ENCODE measurements around the gene THOC7. TPM values are rescaled to one million over a fixed set of nuclear protein-coding genes. Genes with fewer than 3 reads are reported as not detected.

THOC7 gene
- total and polyA plus RNA-seq, 9 donors: 48.6 to 64.1 (median 56.7) TPM

DNA sequence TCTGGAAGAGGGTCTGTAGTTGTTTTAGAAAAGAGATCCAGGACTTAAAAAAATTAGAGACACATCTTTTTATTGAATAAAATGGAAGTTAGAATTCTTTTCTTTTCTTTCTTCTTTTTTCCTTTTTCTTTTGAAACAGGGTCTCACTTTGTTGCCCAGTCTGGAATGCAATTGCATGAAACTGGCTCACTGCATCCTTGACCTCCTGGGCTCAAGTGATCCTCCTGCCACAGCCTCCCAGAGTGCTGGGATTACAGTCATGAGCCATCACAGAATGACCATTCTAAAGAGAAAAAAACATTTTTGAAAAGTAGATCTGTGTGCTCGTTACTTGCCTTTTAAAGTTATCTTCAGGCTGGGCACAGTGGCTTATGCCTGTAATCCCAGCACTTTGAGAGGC lies 3.6 kb upstream of the THOC7 start:
- peaks cover 8% of the 10 kb centered on the region for H3K4me1 ChIP-seq (ENCODE audit: control insufficient read depth, insufficient read depth, low read length)
- no peaks in the 10 kb centered on the region for H3K27me3 ChIP-seq (ENCODE audit: control insufficient read depth, insufficient read depth, low read length)
- H3K4me3 ChIP-seq (ENCODE audit: low read length): no peak overlapping the region
- 100% methylated on average over 1 of the region's 1 CpG for WGBS (ENCODE audit: insufficient coverage)
- H3K9me3 ChIP-seq (replicated peaks; ENCODE audit: control insufficient read depth, low read depth, low read length): no peaks in the 10 kb centered on the region
- H3K36me3 ChIP-seq (ENCODE audit: control insufficient read depth, insufficient read depth, low read length): peaks cover 3% of the 10 kb centered on the region
- DNase-seq: no peak
- no peak overlapping the region for H3K27ac ChIP-seq (ENCODE audit: low read length)

DNA sequence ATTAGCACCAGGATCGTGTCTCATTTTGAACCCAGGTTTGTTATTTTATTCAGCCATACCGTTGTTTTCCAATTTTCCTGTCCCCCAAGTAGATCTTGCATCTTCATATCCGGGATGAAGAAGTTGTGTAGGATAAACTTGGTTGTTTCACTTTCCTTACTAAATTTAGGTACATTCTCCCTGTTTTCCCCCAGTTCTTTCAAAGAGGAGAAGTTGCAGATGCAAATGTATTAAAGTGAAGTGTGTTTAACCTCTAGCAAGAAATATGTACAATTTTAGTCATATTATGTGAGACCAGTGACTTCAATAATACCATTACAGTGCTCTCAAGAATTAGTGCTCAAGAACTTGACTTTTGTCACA lies 1.3 kb upstream of the THOC7 start:
- peak overlapping the region; percentile 67 for H3K4me3 ChIP-seq (ENCODE audit: low read length)
- WGBS (ENCODE audit: insufficient coverage): no CpG with 5 or more reads among the region's 3 CpGs
- H3K4me1 ChIP-seq (ENCODE audit: control insufficient read depth, insufficient read depth, low read length): peaks cover 10% of the 10 kb centered on the region
- H3K27me3 ChIP-seq (ENCODE audit: control insufficient read depth, insufficient read depth, low read length): no peaks in the 10 kb centered on the region
- DNase-seq: no peak
- H3K27ac ChIP-seq (ENCODE audit: low read length): peak overlapping the region; percentile 71
- peaks cover 3% of the 10 kb centered on the region for H3K36me3 ChIP-seq (ENCODE audit: control insufficient read depth, insufficient read depth, low read length)
- H3K9me3 ChIP-seq (replicated peaks; ENCODE audit: control insufficient read depth, low read depth, low read length): no peaks in the 10 kb centered on the region

DNA sequence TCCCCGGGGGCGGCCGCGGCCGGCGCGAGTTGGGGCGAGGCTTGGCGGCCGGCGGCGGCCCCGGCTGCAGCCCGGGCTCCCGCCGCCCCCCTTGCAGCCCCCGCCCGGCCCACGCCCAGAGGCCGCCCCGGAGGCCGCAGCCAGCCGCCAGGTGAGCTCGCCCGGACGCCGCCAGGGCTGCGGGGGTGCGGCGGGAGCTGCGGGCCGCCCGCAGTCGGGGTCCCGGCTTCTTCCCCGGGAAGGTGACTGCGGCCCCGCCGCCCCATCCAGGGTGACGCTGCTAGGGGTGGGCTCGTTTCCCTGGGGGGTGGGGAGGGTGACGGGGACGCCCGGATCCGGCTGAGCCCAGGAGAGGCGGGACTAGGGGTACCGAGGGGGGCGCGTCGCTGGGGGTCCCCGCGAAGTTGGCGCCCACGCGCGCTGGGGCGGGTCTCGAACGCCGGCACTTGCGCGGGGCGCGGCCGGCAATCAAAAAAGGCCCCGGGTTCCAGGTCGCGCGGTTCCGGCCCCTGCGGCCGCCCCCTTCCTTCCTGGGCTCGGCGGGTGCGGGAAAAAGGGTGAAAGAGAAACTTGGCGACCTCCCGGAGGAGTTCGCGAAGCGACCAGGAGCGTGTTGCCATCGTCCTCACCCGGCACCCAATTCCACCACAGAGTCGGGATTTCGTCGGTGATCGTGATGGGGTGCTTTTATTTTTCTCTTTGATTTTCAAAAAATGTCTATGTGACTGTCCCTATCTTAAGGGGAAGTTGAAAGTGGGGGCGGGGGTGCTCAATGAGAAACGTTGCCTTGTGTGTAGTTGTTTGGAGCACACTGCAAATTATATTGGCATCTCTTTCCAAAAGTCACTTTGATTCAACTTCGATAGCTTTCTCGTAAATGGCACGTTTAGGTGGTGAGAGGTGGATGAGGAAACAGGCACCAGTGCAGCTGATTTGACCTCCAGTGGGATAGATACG lies 681 bp upstream of the THOC7 start:
- H3K36me3 ChIP-seq (ENCODE audit: control insufficient read depth, insufficient read depth, low read length): peaks cover 3% of the 10 kb centered on the region
- no peaks in the 10 kb centered on the region for H3K27me3 ChIP-seq (ENCODE audit: control insufficient read depth, insufficient read depth, low read length)
- peak overlapping the region; percentile 71 for H3K27ac ChIP-seq (ENCODE audit: low read length)
- peak; percentile 53 for DNase-seq
- H3K4me3 ChIP-seq (ENCODE audit: low read length): peak overlapping the region; percentile 67
- H3K4me1 ChIP-seq (ENCODE audit: control insufficient read depth, insufficient read depth, low read length): peaks cover 10% of the 10 kb centered on the region
- no peaks in the 10 kb centered on the region for H3K9me3 ChIP-seq (replicated peaks; ENCODE audit: control insufficient read depth, low read depth, low read length)
- whole genome bisulfite sequencing (ENCODE audit: insufficient coverage): under 1% methylated on average over 69 of the region's 93 CpGs

DNA sequence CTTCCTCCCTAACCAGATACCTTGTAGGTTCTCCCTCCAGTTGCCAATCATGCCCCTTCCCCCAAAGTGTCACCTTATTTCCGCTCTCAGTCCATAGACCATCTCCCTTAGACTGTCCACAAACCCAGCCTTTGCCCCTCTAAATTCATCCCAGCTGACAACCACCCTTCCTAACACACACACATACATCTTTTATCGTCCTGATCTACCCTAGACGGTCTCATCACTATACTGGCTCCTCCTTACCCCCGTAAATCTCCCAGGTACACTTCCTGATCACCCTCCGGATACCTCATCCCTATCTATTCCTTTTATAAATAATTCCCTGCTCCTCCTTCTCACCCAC lies 828 bp downstream of the THOC7 start:
- Histone ChIP-seq H3K27ac (ENCODE audit: low read length) (peak overlapping the region; percentile 87), H3K4me1 (ENCODE audit: control insufficient read depth, insufficient read depth, low read length) (peaks cover 10% of the 10 kb centered on the region), H3K36me3 (ENCODE audit: control insufficient read depth, insufficient read depth, low read length) (peaks cover 3% of the 10 kb centered on the region), H3K9me3 (replicated peaks; ENCODE audit: control insufficient read depth, low read depth, low read length) (no peaks in the 10 kb centered on the region), H3K4me3 (ENCODE audit: low read length) (peak overlapping the region; percentile 88), H3K27me3 (ENCODE audit: control insufficient read depth, insufficient read depth, low read length) (no peaks in the 10 kb centered on the region)
- peak; percentile 7 for DNase-seq
- 25% methylated on average over 5 of the region's 5 CpGs for WGBS (ENCODE audit: insufficient coverage)

DNA sequence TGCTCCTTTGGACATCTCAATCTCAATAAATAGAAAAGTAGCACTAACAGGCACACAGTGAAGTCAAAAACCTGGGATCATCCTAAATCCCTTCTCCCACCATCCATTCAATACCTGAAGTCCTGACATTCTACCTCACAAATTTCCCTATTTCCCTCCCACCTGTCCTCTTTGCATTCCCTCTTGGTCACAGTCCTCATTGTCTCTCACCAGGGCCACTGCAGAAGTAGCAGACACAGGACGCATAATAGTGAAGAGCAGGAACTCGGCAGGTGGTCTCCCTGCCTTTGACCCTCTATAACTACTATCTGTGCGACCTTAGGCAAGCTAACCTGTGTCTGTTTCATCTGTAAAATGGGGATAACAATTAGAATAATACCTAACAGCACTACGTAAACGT lies 2.3 kb downstream of the THOC7 start:
- DNase-seq: no peak
- Histone ChIP-seq H3K36me3 (ENCODE audit: control insufficient read depth, insufficient read depth, low read length) (peaks cover 2% of the 10 kb centered on the region), H3K4me1 (ENCODE audit: control insufficient read depth, insufficient read depth, low read length) (peaks cover 10% of the 10 kb centered on the region), H3K27ac (ENCODE audit: low read length) (no peak overlapping the region), H3K4me3 (ENCODE audit: low read length) (no peak overlapping the region), H3K9me3 (replicated peaks; ENCODE audit: control insufficient read depth, low read depth, low read length) (no peaks in the 10 kb centered on the region), H3K27me3 (ENCODE audit: control insufficient read depth, insufficient read depth, low read length) (no peaks in the 10 kb centered on the region)
- WGBS (ENCODE audit: insufficient coverage): no CpG with 5 or more reads among the region's 5 CpGs

DNA sequence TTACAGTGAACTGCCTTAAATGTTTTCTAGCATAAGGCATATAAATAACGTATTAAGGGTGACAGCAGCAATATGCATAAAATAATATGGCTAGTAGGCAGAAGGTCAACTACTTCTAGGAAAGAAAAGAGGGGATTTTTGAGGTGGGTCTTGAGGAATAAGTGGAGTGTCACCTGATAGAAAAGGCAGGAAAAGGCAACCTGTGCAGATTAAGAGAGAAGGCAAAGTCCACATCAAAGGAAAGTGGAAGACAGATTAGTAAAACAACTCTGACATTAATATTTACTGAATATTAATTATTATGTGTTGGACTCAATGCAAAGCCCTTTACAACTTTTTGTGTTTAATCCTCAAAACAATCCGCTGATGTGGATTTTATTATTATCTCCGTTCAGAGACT lies 2.8 kb downstream of the THOC7 start:
- 100% methylated on average over 2 of the region's 3 CpGs for WGBS (ENCODE audit: insufficient coverage)
- no peaks in the 10 kb centered on the region for H3K36me3 ChIP-seq (ENCODE audit: control insufficient read depth, insufficient read depth, low read length)
- no peaks in the 10 kb centered on the region for H3K27me3 ChIP-seq (ENCODE audit: control insufficient read depth, insufficient read depth, low read length)
- H3K9me3 ChIP-seq (replicated peaks; ENCODE audit: control insufficient read depth, low read depth, low read length): no peaks in the 10 kb centered on the region
- H3K4me1 ChIP-seq (ENCODE audit: control insufficient read depth, insufficient read depth, low read length): peaks cover 10% of the 10 kb centered on the region
- H3K4me3 ChIP-seq (ENCODE audit: low read length): no peak overlapping the region
- H3K27ac ChIP-seq (ENCODE audit: low read length): no peak overlapping the region
- DNase-seq: no peak

DNA sequence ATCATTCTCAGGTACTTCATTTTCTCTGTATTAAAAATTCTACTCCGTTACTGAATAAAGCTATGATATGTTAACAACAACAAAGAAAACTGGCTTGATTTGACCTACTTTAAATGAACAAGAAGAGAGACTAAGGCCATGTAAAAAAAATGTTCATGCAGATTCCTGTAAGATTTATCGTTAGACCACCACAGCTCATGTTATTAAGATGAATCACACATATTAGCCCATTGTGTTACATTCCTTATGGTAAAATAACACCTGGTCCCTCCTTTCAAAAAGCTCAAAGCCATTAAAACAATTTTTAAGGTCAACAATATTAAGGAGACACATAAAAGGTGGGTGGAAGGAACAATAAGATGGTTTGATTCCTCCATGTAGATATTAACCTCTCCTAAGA lies 6.3 kb downstream of the THOC7 start:
- H3K27ac ChIP-seq (ENCODE audit: low read length): no peak overlapping the region
- H3K4me3 ChIP-seq (ENCODE audit: low read length): no peak overlapping the region
- peaks cover 2% of the 10 kb centered on the region for H3K4me1 ChIP-seq (ENCODE audit: control insufficient read depth, insufficient read depth, low read length)
- no peak for DNase-seq
- H3K36me3 ChIP-seq (ENCODE audit: control insufficient read depth, insufficient read depth, low read length): no peaks in the 10 kb centered on the region
- WGBS (ENCODE audit: insufficient coverage): no CpG with 5 or more reads among the region's 2 CpGs
- no peaks in the 10 kb centered on the region for H3K9me3 ChIP-seq (replicated peaks; ENCODE audit: control insufficient read depth, low read depth, low read length)
- H3K27me3 ChIP-seq (ENCODE audit: control insufficient read depth, insufficient read depth, low read length): no peaks in the 10 kb centered on the region

DNA sequence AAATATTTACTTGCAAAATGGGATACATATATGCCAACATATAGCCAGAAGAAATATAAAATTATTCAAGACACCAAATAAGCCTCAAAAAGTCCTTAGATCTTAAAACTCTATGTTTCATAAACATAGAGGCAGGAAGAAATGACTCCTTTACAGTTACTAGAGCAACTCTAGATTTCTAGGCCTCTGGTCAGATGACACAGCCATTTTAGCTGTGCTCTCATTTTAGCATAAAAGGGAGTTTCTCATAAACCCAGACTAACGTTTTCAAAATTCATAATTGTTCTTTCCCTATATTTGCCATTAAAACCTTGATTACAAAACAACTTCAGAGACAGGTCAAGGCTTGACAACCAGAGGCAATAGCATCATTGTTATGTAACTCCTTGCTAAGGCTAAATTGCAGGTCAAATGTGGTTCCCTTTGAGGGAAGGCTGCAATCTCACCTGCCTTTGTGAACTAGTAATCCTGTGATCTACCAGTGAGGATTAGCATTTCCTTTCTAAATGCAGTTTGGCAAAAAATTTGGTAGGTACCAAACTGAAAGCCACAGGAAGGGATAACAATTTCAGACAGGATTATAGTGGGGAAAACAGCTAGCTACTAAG lies 8.2 kb downstream of the THOC7 start:
- Histone ChIP-seq H3K9me3 (replicated peaks; ENCODE audit: control insufficient read depth, low read depth, low read length) (no peaks in the 10 kb centered on the region), H3K4me3 (ENCODE audit: low read length) (no peak overlapping the region), H3K27ac (ENCODE audit: low read length) (no peak overlapping the region), H3K27me3 (ENCODE audit: control insufficient read depth, insufficient read depth, low read length) (no peaks in the 10 kb centered on the region), H3K4me1 (ENCODE audit: control insufficient read depth, insufficient read depth, low read length) (no peaks in the 10 kb centered on the region), H3K36me3 (ENCODE audit: control insufficient read depth, insufficient read depth, low read length) (peaks cover 5% of the 10 kb centered on the region)
- DNase-seq: no peak
- no CpG with 5 or more reads among the region's 1 CpG for WGBS (ENCODE audit: insufficient coverage)

DNA sequence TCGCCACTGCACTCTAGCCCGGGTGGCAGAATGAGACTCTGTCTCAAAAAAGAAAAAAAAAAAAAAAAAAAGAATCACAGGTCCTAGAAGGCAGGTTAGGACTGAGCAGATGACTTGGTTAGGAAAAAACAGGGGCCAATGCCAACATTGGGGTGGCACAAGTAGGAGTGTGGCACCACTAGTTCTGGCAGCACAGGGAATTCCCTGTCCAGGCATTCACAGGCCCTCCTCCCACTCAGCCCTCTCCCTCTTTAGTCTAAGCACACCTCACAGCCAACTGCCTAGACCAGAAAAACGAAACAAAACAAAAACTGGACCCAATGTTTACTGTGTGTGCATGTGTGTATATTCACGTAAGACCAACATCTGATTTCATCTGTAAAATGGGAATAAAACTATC lies 10.5 kb downstream of the THOC7 start:
- no peak overlapping the region for H3K27ac ChIP-seq (ENCODE audit: low read length)

DNA sequence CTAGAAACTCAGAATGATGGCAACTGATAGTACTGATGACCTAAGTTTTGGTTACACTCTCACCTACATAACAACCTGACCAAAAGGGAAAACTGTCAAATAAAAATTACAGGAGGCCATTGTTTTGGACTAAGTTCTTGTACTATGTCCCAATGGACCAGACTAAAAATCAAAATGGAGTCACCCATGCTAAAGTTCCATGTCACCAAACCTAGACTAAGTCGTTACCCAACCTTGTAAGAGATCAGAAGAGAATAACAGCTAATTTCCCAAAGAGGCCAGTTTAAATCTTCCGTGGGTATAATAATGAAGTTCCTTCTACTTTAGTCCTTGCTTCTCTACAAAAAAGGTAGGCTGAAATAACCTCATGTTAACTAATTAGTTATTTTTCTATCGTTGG lies 12.3 kb downstream of the THOC7 start:
- H3K36me3 ChIP-seq (ENCODE audit: control insufficient read depth, insufficient read depth, low read length): peaks cover 7% of the 10 kb centered on the region
- no peaks in the 10 kb centered on the region for H3K27me3 ChIP-seq (ENCODE audit: control insufficient read depth, insufficient read depth, low read length)
- H3K27ac ChIP-seq (ENCODE audit: low read length): no peak overlapping the region
- no CpG with 5 or more reads among the region's 3 CpGs for WGBS (ENCODE audit: insufficient coverage)
- no peaks in the 10 kb centered on the region for H3K9me3 ChIP-seq (replicated peaks; ENCODE audit: control insufficient read depth, low read depth, low read length)
- no peaks in the 10 kb centered on the region for H3K4me1 ChIP-seq (ENCODE audit: control insufficient read depth, insufficient read depth, low read length)
- DNase-seq: no peak
- H3K4me3 ChIP-seq (ENCODE audit: low read length): no peak overlapping the region

More for the DNA sequence above, 10.5 kb downstream of the THOC7 start:
- Histone ChIP-seq H3K4me1 (ENCODE audit: control insufficient read depth, insufficient read depth, low read length) (no peaks in the 10 kb centered on the region), H3K9me3 (replicated peaks; ENCODE audit: control insufficient read depth, low read depth, low read length) (no peaks in the 10 kb centered on the region), H3K36me3 (ENCODE audit: control insufficient read depth, insufficient read depth, low read length) (peaks cover 5% of the 10 kb centered on the region), H3K27me3 (ENCODE audit: control insufficient read depth, insufficient read depth, low read length) (no peaks in the 10 kb centered on the region), H3K4me3 (ENCODE audit: low read length) (no peak overlapping the region)
- 100% methylated on average over 2 of the region's 4 CpGs for WGBS (ENCODE audit: insufficient coverage)
- DNase-seq: no peak

Measured in muscle of leg (tissue), 11 donors.